Stomach (tissue), 9 donors: ENCODE measurements around the gene LCN12. TPM values are rescaled to one million over a fixed set of nuclear protein-coding genes. Genes with fewer than 3 reads are reported as not detected.

Experiments
- DNase-seq, 2 donors: peaks; one replicate each; pipeline versions ENCODE4 v3.0.0 to v3.0.0-alpha.2; 2013 to 2019
- H3K27ac ChIP-seq, 5 donors: fragments of 200-600 bp in 4 of 5; sonication (generic) in 4 of 5; one replicate each; pipeline ENCODE4 v1.5.1; 2013 to 2019; ENCODE audit warnings: mild to moderate bottlenecking in 1 of 5, moderate library complexity in 1 of 5
- H3K27me3 ChIP-seq, 3 donors: fragments of 200-600 bp; sonication (generic); one replicate each; pipeline ENCODE4 v1.5.1; 2017 to 2019; ENCODE audit warnings: mixed run types in 1 of 3
- H3K36me3 ChIP-seq, 4 donors: fragments of 200-600 bp; sonication (generic); 1 replicate in 3 of 4; 2 replicates in 1 of 4; pipeline ENCODE4 v1.5.1; 2016 to 2019
- H3K4me1 ChIP-seq, 4 donors: fragments of 200-600 bp; sonication (generic); one replicate each; pipeline ENCODE4 v1.5.1; 2016 to 2019
- H3K4me3 ChIP-seq, 4 donors: fragments of 200-600 bp; sonication (generic) in 3 of 4; one replicate each; pipeline ENCODE4 v1.5.1; 2016 to 2019; ENCODE audit warnings: mild to moderate bottlenecking in 1 of 4
- H3K9me3 ChIP-seq, 4 donors: fragments of 200-600 bp; sonication (generic); one replicate each; pipeline ENCODE4 v1.5.1; 2016 to 2019
- EP300 ChIP-seq: sonication (generic); formaldehyde crosslinking; IDR thresholded peaks from one replicate; pipeline ENCODE4 v1.6.1; 2017; ENCODE audit warnings: antibody characterized with exemption
- POLR2A ChIP-seq, 4 donors: fragments of 450-650 bp; IDR thresholded peaks; one replicate each; pipeline ENCODE4 v1.6.1; 2016; ENCODE audit warnings: antibody characterized with exemption in 4 of 4, control low read depth in 2 of 4, mild to moderate bottlenecking in 1 of 4, moderate library complexity in 1 of 4
- POLR2AphosphoS5 ChIP-seq, 3 donors: sonication (generic); formaldehyde crosslinking; IDR thresholded peaks; one replicate each; pipeline ENCODE4 v1.6.1; 2016; ENCODE audit warnings: antibody characterized with exemption in 3 of 3
- WGBS, 5 donors: extraction: QIAGEN DNeasy Blood & Tissue Kit in 3 of 5; methylation state at CpG; one replicate each; pipeline versions ENCODE4 v1.1.5 to v1.1.7; 2013 to 2018; 5-methylcytosine and 5-hydroxymethylcytosine counted together
- intact Hi-C: fragments of 100-400 bp; cut with DNase I; formaldehyde crosslinking; loops from one replicate; pipeline ENCODE4 v1.15.1; 2023; ENCODE audit warnings: low total_unique reads
- polyA plus RNA-seq, 3 donors: library from polyadenylated mRNA; stranded (reverse); fragments of 200-250 nt; gene quantifications; one replicate each; pipeline ENCODE4 v1.2.3, GENCODE V29; 2013
- total RNA-seq, 5 donors: library from RNA; depleted of rRNA; stranded (reverse); fragments of >200 nt; gene quantifications; one replicate each; pipeline versions ENCODE4 v1.1.0 to v1.2.3, GENCODE V29; 2014 to 2016
- TF ChIP-seq, protein P1 (sequence below), 7 experiments: fragments of 450-650 bp in 4 of 7; fragments of 200-600 bp in 3 of 7; sonication (generic) in 3 of 7; IDR thresholded peaks; one replicate each; pipeline ENCODE4 v1.5.1; 2016 to 2019; ENCODE audit warnings: antibody characterized with exemption in 7 of 7, control low read depth in 2 of 7, mild to moderate bottlenecking in 1 of 7
- donor health status: healthy with polysubstance abuse.
- donor health status: Bipolar disorder and iron deficiency.
- donor health status: healthy.

Gene LCN12
- total and polyA plus RNA-seq, 8 donors = 0.73 to 6.3 (median 2.3) TPM; not detected in 3

DNA sequence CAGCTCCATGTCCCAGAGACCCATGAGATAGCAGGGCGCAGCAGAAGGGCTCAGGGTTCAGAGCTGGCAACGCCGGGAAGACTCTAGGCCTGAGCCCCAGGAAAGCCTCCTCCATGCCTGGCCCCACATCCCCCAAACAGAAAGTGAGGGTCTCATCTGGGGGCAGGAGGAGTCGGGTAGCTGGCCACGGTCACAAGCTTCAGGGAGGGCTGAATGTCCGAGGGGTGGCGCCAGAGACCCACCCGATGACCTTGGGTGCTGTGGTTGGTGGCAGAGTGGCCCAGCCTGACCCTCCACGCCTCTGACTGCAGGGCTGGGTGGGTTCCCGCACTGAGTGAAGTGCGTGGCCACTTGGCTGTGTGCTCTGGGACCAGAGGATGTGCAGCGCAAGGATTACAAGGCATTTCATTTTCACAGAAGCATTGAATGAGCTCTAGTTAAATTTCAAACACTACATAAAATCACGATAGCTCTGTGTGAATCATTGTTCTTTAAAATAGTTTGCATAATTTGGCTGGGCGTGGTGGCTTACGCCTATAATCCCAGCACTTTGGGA, 4.0 kb upstream of the LCN12 start:
- Histone ChIP-seq H3K4me1 (peaks cover 40 to 69% (median 67%) of the 10 kb centered on the region in 4 donors), H3K27ac (peak overlapping the region in 4 of 5 donors; percentile 4 to 42 (median 35))
- intact Hi-C loops = loop anchor here (10.0 kb wide), 1 partner anchor 93 kb away; the partner anchor contains the start of gene MAMDC4

DNA sequence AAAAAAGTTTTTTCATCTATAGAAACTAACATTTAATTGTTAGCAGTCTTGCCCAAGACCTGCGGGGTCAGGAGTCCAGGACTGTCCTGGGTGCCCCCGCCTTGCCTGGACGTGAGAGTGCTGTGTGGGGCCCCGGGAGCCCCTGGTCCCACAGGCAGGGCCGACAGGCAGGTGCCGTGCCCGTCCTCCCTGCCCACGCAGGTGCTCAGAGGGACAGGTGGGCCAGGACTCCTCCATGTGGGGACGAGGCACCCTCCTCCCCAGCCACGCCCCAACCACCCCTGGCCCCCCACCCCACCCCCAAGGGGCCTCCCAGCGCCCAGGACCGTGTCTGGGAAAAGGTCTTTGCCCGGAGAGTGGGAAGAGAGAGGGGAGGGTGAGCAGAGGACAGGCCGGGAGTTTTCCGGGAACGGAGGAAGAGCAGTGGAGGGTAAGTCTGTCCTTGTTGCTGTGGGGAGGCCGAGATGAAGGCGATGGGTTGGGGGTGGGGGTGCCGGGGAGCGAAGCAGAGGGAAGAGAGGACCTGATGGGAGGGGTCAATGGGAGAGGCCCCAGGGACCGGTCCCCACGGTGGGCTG, 2.7 kb upstream of the LCN12 start:
- peak in 1 of 2 donors; percentile 58 for DNase-seq
- intact Hi-C loops = loop anchor here (10.0 kb wide), 1 partner anchor 95 kb away; the partner anchor contains the start of gene MAMDC4
- peak overlapping the region; percentile 87 to 91 (median 90) for H3K27ac ChIP-seq

More for the DNA sequence above, 4.0 kb upstream of the LCN12 start:
- DNase-seq = peak; percentile 60 to 80
- H3K27me3 ChIP-seq = no peaks in the 10 kb centered on the region
- H3K4me3 ChIP-seq = no peak overlapping the region
- no peak for TF ChIP-seq POLR2AphosphoS5 (IDR thresholded peaks at IDR 0.05)
- TF ChIP-seq POLR2A (IDR thresholded peaks at IDR 0.05) = no peak
- TF ChIP-seq, protein P1, sequence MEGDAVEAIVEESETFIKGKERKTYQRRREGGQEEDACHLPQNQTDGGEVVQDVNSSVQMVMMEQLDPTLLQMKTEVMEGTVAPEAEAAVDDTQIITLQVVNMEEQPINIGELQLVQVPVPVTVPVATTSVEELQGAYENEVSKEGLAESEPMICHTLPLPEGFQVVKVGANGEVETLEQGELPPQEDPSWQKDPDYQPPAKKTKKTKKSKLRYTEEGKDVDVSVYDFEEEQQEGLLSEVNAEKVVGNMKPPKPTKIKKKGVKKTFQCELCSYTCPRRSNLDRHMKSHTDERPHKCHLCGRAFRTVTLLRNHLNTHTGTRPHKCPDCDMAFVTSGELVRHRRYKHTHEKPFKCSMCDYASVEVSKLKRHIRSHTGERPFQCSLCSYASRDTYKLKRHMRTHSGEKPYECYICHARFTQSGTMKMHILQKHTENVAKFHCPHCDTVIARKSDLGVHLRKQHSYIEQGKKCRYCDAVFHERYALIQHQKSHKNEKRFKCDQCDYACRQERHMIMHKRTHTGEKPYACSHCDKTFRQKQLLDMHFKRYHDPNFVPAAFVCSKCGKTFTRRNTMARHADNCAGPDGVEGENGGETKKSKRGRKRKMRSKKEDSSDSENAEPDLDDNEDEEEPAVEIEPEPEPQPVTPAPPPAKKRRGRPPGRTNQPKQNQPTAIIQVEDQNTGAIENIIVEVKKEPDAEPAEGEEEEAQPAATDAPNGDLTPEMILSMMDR (IDR thresholded peaks at IDR 0.05) = peak in 5 of 7 experiments; percentile 20 to 45 (median 24)
- TF ChIP-seq EP300 = no peak
- no peaks in the 10 kb centered on the region for H3K9me3 ChIP-seq
- H3K36me3 ChIP-seq = peaks cover 0 to 2% (median 2%) of the 10 kb centered on the region in 4 donors
- 26 to 34% (median 31%) methylated on average over 7 to 15 of the region's 15 CpGs for WGBS, 5 donors

DNA sequence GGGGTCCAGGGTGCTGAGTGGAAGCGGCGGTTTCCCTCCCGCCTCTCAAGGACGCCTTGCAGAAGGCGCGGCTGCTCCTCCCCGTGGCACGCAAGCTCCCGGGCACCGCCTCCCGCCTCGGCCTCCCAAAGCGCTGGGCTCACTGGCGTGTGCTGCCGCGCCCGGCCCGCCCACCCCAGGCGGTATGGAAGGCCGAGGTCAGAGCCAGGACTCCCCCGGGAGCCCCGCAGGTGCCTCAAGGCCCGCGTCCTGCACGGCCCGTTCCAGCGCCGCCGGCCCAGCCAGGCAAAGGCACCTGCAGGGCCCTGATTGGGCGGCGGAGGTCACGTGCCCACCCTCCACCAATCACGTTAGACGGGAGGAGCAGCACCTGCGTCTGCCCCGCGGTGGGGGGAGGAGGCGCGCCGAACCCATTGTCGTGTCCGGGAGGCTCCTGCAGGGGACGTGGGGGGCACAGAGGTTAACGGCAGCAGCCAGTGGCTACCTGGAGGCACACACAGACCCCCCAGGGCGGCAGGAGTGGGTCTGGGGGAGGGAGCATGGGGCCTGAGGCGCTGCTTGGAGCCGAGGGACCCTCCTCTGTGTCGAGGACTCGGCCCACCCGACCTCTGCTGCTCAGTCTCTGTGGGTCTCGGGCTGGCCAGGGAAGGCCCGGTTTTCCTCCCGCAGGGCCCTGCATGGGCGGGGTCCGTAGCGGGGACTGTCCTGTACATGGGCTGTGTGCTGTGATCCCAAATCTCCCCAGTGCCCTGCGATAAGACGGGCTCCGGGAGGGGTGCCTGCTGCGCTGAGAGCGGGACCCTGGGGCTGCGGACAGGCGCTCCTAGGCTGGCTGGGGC, 2.0 kb upstream of the LCN12 start:
- peak; percentile 98 for DNase-seq
- Histone ChIP-seq H3K4me3 (peak overlapping the region; percentile 60 to 75 (median 64)), H3K27me3 (no peaks in the 10 kb centered on the region), H3K27ac (peak overlapping the region; percentile 87 to 91 (median 90)), H3K36me3 (no peaks in the 10 kb centered on the region), H3K4me1 (peaks cover 28 to 56% (median 55%) of the 10 kb centered on the region in 4 donors), H3K9me3 (no peaks in the 10 kb centered on the region)
- WGBS, 5 donors = 0 to 3% (median 2%) methylated on average over 17 to 63 of the region's 63 CpGs
- TF ChIP-seq EP300 (no peak), POLR2A (IDR thresholded peaks at IDR 0.05) (no peak), POLR2AphosphoS5 (IDR thresholded peaks at IDR 0.05) (peak; percentile 62 to 96 (median 91))
- TF ChIP-seq, protein P1 (IDR thresholded peaks at IDR 0.05) = peak in 3 of 7 experiments; percentile 19 to 42 (median 20)
- intact Hi-C loops = loop anchor here (10.0 kb wide), 2 partner anchors 75 to 95 kb away; partner anchors contain the start of genes ABCA2 and MAMDC4

More for the DNA sequence above, 2.7 kb upstream of the LCN12 start:
- no peaks in the 10 kb centered on the region for H3K27me3 ChIP-seq
- H3K9me3 ChIP-seq = no peaks in the 10 kb centered on the region
- no peaks in the 10 kb centered on the region for H3K36me3 ChIP-seq
- WGBS, 5 donors = 0 to 12% (median 11%) methylated on average over 11 to 22 of the region's 22 CpGs
- peak overlapping the region; percentile 60 to 75 (median 64) for H3K4me3 ChIP-seq
- H3K4me1 ChIP-seq = peaks cover 31 to 59% (median 58%) of the 10 kb centered on the region in 4 donors
- TF ChIP-seq POLR2AphosphoS5 (IDR thresholded peaks at IDR 0.05) = no peak
- TF ChIP-seq, protein P1 (IDR thresholded peaks at IDR 0.05) = no peak
- TF ChIP-seq EP300 = no peak
- peak in 1 of 4 donors; percentile 7 for TF ChIP-seq POLR2A (IDR thresholded peaks at IDR 0.05)
